Ascending aorta (tissue), 2 donors: ENCODE measurements around the gene SAE1. TPM values are rescaled to one million over a fixed set of nuclear protein-coding genes. Genes with fewer than 3 reads are reported as not detected.

Experiments used
- DNase-seq, 2 donors: peaks; one replicate each; pipeline ENCODE4 v3.0.0-alpha.2; 2019; ENCODE audit warnings: low spot score in 2 of 2
- H3K27ac ChIP-seq, 2 donors: fragments of 200-600 bp; sonication (generic); one replicate each; pipeline ENCODE4 v1.5.1; 2016 to 2017; ENCODE audit warnings: mild to moderate bottlenecking in 1 of 2
- H3K27me3 ChIP-seq: fragments of 200-600 bp; sonication (generic); one replicate; pipeline ENCODE4 v1.5.1; 2017
- H3K36me3 ChIP-seq, 2 donors: fragments of 200-600 bp; sonication (generic); one replicate each; pipeline ENCODE4 v1.5.1; 2016
- H3K4me1 ChIP-seq, 2 donors: fragments of 200-600 bp; sonication (generic); one replicate each; pipeline ENCODE4 v1.5.1; 2016 to 2017; ENCODE audit warnings: mild to moderate bottlenecking in 1 of 2
- H3K4me3 ChIP-seq, 2 donors: fragments of 200-600 bp; sonication (generic); one replicate each; pipeline ENCODE4 v1.5.1; 2016 to 2017; ENCODE audit warnings: mild to moderate bottlenecking in 1 of 2
- H3K9me3 ChIP-seq, 2 donors: fragments of 200-600 bp; sonication (generic); one replicate each; pipeline ENCODE4 v1.5.1; 2016
- intact Hi-C: fragments of 100-400 bp; cut with DNase I; formaldehyde crosslinking; loops from one replicate; pipeline ENCODE4 v1.15.1; 2023
- total RNA-seq: library from RNA; depleted of rRNA; stranded (reverse); fragments of >200 nt; gene quantifications from one replicate; pipeline ENCODE4 v1.1.0, GENCODE V29; 2016
- TF ChIP-seq, protein P1 (sequence below), 3 experiments: fragments of 200-600 bp in 2 of 3; fragments of 450-650 bp in 1 of 3; sonication (generic) in 2 of 3; IDR thresholded peaks; one replicate each; pipeline ENCODE4 v1.5.1; 2016 to 2019; ENCODE audit warnings: antibody characterized with exemption in 3 of 3, mild to moderate bottlenecking in 1 of 3, moderate library complexity in 1 of 3

The SAE1 gene
- total RNA-seq, 1 donor from 2014 or later, result 54.4 TPM

DNA sequence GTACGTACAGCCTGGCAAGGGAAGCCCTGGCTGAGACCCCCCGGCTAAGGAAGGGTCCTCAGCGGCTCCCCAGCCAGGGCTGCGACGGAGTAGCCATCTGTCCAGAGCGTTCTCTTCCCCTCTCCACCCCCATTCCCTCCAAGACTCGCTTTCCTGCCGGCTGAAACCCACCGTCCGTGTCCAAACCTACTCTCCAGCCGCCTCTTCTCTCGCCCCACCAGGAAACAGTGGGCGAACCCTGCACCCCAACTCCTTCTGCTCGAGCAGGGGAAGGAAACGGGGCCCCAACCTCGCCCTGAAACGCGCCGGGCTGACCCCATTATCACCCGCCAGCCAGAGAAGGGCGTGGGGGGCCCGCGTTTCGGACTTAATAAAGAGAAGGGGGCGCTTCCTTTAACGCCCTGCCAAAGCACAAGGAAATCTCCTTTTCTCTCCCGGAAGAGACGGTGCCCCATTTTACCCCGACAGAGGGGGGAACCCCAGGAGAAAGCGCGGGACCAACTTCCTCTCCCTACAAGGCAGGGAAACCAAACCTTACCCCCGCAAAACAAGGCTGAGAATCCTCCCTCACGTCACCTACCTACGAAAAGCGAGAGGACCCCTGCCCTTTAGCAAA is 19.5 kb upstream of the SAE1 start:
- TF ChIP-seq, protein P1, sequence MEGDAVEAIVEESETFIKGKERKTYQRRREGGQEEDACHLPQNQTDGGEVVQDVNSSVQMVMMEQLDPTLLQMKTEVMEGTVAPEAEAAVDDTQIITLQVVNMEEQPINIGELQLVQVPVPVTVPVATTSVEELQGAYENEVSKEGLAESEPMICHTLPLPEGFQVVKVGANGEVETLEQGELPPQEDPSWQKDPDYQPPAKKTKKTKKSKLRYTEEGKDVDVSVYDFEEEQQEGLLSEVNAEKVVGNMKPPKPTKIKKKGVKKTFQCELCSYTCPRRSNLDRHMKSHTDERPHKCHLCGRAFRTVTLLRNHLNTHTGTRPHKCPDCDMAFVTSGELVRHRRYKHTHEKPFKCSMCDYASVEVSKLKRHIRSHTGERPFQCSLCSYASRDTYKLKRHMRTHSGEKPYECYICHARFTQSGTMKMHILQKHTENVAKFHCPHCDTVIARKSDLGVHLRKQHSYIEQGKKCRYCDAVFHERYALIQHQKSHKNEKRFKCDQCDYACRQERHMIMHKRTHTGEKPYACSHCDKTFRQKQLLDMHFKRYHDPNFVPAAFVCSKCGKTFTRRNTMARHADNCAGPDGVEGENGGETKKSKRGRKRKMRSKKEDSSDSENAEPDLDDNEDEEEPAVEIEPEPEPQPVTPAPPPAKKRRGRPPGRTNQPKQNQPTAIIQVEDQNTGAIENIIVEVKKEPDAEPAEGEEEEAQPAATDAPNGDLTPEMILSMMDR (IDR thresholded peaks at IDR 0.05), result no peak
- H3K27ac ChIP-seq, result peak overlapping the region; percentile 100
- intact Hi-C loops, result no loop called here
- H3K4me3 ChIP-seq, result peak overlapping the region; percentile 87 to 97
- H3K36me3 ChIP-seq, result no peaks in the 10 kb centered on the region
- no peaks in the 10 kb centered on the region for H3K27me3 ChIP-seq
- H3K4me1 ChIP-seq, result peaks cover 7 to 32% of the 10 kb centered on the region in 2 donors
- no peaks in the 10 kb centered on the region for H3K9me3 ChIP-seq
- no peak for DNase-seq

DNA sequence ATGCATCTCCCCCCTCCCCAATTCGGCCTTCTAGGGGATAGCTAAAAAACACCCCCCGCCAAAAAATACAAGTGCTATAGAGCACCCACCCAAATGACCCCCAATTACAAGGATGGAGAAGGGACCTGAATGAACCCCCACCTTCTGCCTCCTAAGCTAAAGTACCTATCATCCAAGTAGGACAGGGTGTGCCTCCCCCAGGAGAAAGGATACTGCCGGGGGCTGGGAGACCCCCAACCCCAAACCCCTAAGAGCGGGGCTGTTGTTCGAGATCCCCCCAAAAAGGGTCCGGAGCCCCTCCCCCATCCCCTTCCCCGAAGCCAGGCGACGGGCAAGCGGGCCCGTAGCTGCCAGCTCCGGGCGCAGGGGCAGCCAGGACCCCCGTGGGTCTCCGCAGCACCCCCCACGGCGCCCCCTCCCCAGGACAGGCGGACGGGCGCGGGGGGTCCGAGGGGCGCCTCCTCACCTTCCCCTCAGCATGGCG is 18.9 kb upstream of the SAE1 start:
- H3K27me3 ChIP-seq, result no peaks in the 10 kb centered on the region
- no peaks in the 10 kb centered on the region for H3K9me3 ChIP-seq
- intact Hi-C loops, result no loop called here
- no peak for DNase-seq
- peak overlapping the region; percentile 100 for H3K27ac ChIP-seq
- TF ChIP-seq, protein P1 (IDR thresholded peaks at IDR 0.05), result no peak
- H3K4me3 ChIP-seq, result peak overlapping the region; percentile 87 to 97
- H3K36me3 ChIP-seq, result no peaks in the 10 kb centered on the region
- peaks cover 2 to 27% of the 10 kb centered on the region in 2 donors for H3K4me1 ChIP-seq

DNA sequence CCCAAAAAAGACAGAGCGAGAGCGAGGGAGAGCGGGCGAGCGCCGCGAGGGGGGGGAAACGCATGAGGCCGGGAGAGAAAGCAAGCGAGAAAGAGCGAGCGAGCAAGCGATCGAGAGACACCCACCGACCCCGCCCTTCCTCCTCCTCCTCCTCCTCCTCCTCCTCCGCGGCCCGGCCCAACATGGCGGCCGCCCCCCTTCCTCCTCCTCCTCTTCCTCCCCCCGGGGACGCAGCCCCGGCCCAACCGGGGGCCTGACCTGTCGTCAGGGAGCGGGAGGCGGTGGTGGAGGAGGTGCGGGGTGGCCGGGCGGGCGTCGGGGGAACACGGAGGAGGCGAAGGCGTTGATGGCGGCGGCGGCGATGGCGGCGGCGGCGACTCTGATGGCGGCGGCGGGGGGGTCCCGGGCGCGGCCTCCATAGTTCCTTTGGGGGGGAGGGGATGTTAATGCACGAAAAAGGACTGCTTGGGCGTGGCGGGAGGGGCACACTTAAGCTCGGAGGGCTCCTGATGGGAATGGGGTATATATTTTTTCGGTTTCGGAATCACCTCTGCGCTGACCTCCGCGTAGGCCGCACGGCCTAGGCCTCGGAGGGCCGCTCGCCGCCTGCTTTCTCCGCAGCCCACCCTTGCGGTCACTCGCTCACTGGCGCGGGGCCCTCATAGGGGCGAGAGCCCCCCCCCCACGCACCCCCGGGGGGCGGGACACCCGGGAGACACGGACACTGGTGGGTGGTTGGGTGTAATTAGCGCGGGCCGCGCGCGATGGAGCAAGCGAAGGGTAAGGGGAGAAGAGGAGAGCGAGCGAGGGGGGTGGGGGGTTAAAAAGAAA is 18.3 kb upstream of the SAE1 start:
- DNase-seq, result peak in 1 of 2 donors; percentile 86
- H3K27me3 ChIP-seq, result no peaks in the 10 kb centered on the region
- H3K4me1 ChIP-seq, result peaks cover 0 to 21% of the 10 kb centered on the region in 2 donors
- TF ChIP-seq, protein P1 (IDR thresholded peaks at IDR 0.05), result no peak
- peak overlapping the region; percentile 100 for H3K27ac ChIP-seq
- H3K9me3 ChIP-seq, result no peaks in the 10 kb centered on the region
- intact Hi-C loops, result no loop called here
- no peaks in the 10 kb centered on the region for H3K36me3 ChIP-seq
- peak overlapping the region; percentile 87 to 97 for H3K4me3 ChIP-seq

DNA sequence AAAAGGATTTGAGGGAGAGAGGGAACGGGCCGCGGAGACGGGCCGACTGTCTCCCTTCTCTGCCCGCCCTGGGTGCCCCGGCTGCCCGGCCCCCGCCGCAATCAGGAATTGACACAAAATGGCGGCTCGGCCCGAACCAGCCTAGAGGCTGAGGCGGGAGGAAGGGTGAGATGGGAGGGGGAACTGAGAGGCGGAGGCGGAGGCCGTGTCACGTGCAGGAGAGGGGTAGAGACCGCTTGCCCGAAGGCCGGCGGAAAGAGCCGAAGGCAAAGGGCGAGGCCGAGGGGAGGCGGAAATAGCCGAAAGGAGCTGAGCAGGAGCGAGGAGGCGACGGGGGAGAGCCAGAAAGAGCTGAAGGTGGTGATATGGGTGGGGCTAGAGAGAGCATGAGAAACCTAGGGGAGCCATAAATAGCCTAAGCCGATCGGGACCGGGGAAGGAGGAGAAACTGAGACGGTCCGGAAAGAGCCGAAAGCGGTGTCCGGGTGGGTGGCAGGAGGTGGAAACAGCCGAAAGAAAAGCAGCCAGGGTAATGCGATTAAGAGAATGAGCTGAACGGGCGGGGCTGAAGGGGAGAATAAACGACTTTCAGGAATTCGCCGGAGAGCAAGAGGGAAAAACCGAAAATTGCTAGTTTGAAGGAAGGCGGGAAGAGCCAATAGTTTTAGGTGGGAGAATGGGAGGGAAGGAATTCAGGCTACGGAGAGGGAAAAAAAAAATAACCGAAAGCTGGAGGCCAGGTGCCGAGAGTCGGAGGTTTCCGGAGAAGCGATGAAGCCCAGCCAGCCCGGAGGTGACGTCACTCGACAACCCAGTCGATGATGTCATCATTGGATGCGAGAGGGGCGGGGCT is 17.4 kb upstream of the SAE1 start, which contains the start of gene ZC3H4:
ZC3H4 (minus strand) TSS at position 780 of the 853 bp plus-strand sequence. CDS start 1,192 bp downstream, outside the sequence.
- no peaks in the 10 kb centered on the region for H3K27me3 ChIP-seq
- no peaks in the 10 kb centered on the region for H3K9me3 ChIP-seq
- H3K36me3 ChIP-seq, result no peaks in the 10 kb centered on the region
- H3K4me1 ChIP-seq, result peaks cover 0 to 12% of the 10 kb centered on the region in 2 donors
- H3K4me3 ChIP-seq, result peak within 1 kb of the TSS; percentile 87 to 97
- H3K27ac ChIP-seq, result peak within 1 kb of the TSS; percentile 100
- intact Hi-C loops, result loop anchor here (1.0 kb wide), 4 partner anchors 17 to 253 kb away; partner anchors contain the start of genes ARHGAP35, CCDC9, SAE1 and TMEM160
- DNase-seq, result peak; percentile 98 to 99
- TF ChIP-seq, protein P1 (IDR thresholded peaks at IDR 0.05), result no peak
